HTR-8/SVneo (cell line): ENCODE data around the gene CHST12.
A peak's percentile ranks its signal among the peaks of the same experiment; 100 is the strongest.

Experiments
- DNase-seq: peaks from one replicate; pipeline ENCODE4 v3.0.0; 2011; ENCODE audit warnings: low spot score, mixed read lengths; ENCODE audit not compliant: insufficient read length
- FAIRE-seq: peaks from 2 replicates; lab custom pipeline; 2011; peaks lifted over from hg19 to GRCh38; lab: Jason Lieb, UNC

CHST12 gene

DNA sequence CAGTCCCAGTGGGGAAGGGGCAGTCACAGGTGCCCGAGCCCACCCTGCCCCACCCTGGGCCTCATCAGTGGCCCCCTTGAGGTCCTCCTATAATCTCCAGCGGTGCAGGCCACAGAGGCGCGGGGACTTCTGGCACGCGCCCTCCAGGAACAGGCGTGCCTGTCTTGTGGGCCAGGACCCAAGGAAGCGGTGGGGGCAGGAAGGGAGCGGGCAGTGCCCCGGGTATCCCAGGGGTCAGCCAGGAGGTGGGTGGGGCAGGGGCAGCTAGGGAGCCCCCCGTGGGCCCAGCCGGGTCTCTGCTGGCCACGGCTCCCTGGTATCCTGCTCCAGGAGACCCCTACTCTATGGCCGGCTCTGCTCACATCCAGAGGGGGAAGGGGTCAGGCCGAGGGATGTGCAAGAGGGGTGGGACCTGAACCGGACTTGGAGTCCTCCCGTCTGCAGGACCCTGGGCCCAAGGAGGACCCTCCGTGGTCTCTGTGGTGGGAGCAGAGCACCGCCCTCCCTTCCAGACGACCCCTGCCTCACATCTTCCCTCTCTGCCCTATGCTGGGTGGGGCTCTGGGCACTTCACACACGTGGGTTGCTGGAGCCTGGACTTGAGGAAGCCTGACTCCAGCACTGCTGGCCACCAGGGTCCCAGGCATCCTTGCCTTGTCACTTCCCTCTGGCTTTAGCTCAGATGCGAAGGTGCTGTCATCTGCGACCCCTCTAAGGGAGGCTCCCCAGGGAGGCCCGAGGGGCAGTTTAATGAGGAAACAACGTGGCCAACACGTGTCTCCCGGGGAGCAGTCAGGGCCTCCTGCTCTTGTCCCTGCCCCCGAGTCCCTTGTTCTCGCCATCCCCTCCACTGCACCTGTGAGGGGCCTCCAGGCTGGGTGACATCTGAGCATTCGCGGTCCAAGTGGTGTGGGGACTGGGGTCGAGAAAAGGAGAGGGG lies 91.0 kb downstream of the CHST12 start:
- FAIRE-seq (no peak), DNase-seq (no peak)

DNA sequence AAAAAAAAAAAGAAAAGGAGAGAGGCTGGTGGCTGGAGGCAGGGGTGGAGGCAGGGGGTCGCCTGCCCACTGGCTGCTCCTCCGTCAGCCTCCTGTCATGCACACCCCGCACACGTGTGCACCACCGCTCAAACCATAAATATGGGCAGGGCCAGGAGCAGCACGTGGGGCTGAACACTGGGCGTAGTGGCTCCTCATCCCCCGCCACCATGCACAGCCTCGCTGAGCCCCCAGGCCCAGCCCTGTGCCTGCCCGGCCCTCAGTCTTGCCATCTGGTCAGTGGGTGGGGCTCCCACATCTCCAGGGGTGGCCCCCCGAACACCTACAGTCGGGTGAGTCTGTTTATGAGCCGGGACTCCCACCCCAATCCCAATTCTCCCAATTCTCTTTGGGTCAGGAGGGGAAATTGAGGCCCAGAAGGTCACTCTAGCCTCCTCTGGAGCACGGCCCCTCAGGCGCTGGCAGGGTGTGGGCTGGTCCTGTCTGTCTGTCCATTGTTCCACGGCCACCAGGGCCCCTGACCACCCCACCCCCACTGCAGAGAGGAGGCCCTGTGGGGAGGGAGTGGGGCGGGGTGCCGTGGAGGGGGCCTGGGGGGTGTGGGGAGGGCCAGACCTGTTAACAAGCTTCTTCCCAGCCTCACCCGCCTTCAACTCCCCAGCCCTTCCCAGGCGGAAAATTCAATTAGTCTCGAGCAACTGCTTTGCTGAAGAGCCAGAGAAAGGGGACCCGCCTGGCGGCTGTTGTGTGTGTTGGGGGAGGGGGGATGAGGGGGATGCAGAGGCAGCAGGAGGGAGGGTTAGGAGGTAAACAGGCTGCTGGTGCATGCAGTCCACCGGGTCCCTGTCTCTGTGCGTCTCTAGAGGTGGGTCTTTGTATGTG lies 92.2 kb downstream of the CHST12 start:
- FAIRE-seq = no peak
- no peak for DNase-seq

DNA sequence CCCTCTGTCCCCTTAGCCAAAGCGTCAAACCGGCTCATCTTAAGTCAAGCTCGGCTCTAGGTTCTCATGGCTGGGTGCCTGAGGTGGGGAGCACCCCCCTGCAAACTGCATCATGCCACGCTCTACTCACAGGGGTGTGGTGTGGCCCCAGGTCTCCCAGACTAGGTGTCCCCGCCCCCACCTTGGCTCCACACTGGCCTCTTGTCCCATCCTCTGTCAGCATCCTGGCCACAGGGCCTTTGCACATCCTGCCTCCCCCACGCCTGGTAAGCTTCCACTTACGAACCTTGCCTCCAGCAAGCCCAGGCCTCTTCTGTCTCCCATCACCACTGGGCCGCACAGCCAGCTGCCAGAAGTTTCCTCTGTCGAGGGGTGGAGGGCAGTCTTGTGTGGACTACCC lies 93.0 kb downstream of the CHST12 start:
- FAIRE-seq = peak; percentile 49
- DNase-seq = no peak

DNA sequence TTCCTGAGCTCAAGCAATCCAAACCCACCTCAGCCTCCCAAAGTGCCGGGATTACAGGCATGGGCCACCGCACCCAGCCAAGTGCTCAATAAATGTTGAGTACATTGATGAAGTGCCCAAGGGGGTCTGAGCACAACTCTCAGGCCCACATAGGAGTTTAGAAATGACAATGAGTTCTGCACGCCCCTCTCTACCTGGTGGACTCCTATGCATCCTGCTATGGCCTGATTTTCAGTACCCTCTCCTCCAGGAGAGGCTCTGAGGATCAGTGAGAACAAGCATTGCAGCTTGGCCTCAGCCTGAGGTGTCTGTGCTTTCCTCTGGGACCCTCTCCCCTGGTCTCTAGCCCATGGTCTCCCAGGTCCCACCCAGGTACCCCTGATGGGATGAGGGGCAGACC lies 93.7 kb downstream of the CHST12 start:
- no peak for FAIRE-seq
- DNase-seq = no peak

DNA sequence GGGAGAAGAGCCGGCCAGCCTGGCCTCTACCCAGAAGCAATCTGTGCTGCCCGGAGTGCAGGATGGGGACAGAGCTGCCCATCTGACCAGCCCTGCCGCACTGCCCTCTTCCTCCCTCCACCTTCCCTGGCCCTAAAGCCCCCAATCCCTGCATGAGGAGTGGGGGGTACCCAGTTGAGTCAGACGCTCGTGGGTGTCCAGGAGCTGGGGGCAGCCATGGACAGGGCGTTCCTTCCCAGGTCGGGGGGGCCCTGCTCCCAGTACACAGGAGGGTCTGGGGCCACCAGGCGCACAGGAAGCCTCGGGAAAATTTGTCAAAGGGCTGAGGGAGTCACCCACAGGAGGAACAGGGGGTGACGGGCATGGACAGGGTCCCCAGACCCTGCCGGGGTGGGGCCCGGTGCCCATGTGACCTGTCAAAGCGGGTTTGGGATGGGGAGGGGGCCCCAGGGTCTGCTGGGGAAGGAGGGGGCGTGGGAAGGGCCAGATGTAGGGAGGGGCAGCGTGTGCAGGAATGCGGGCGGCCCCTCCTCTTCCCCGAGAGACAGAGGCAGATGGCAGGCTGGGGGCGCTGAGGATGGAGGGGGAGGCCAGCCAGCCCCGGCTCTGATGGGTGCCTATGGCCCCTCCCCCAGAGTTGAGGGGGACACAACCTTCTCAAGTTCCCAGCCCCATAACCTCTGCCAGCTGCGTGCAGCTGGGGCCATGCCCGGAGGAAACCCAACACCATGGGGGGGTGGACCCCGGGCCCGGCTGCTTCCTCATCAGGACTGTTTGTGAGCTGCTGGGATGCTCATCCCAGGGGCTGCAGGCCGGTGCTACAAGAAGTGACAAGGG lies 94.3 kb downstream of the CHST12 start:
- peak; percentile 50 for DNase-seq

More for the DNA sequence above, 94.3 kb downstream of the CHST12 start:
- FAIRE-seq = peak; percentile 81
